ENCODE measurements around the gene NACC2.
"Not testable (repeated sequence)": the region's sequence is repeated elsewhere in the genome, so short reads cannot be mapped to it uniquely, and the experiment has no call there.

The NACC2 gene

GRCh38 chr9:136110082-136111061 lies 15.3 kb upstream of the NACC2 start:
- no peak for DNase-seq (ENCODE audit: low read depth in 1 of 2, low spot score in 1 of 2)

- peak; percentile 81 to 87 for DNase-seq (ENCODE audit: low read depth in 1 of 2, low spot score in 1 of 2)
Observed at GRCh38 chr9:136109351-136110081, 14.4 kb upstream of the NACC2 start.

GRCh38 chr9:136108648-136109266 lies 13.7 kb upstream of the NACC2 start:
- no peak for DNase-seq (ENCODE audit: low read depth in 1 of 2, low spot score in 1 of 2)

- DNase-seq (ENCODE audit: low read depth in 1 of 2, low spot score in 1 of 2) = no peak
Observed at GRCh38 chr9:136107953-136108647, 13.0 kb upstream of the NACC2 start.

GRCh38 chr9:136107155-136107952 lies 12.3 kb upstream of the NACC2 start:
- no peak for DNase-seq (ENCODE audit: low read depth in 1 of 2, low spot score in 1 of 2)

- DNase-seq (ENCODE audit: low read depth in 1 of 2, low spot score in 1 of 2) = no peak
Observed at GRCh38 chr9:136105398-136106135, 10.5 kb upstream of the NACC2 start.

- no peak for DNase-seq (ENCODE audit: low read depth in 1 of 2, low spot score in 1 of 2)
Observed at GRCh38 chr9:136104916-136105315, 9.8 kb upstream of the NACC2 start.

- no peak for DNase-seq (ENCODE audit: low read depth in 1 of 2, low spot score in 1 of 2)
Observed at GRCh38 chr9:136104488-136104800, 9.4 kb upstream of the NACC2 start.

GRCh38 chr9:136103651-136104487 lies 8.8 kb upstream of the NACC2 start:
- DNase-seq (ENCODE audit: low read depth in 1 of 2, low spot score in 1 of 2) = no peak

- not testable (repeated sequence) for DNase-seq (ENCODE audit: low read depth in 1 of 2, low spot score in 1 of 2)
Observed at GRCh38 chr9:136101615-136102074, 6.6 kb upstream of the NACC2 start.

GRCh38 chr9:136100700-136101614 lies 5.9 kb upstream of the NACC2 start:
- DNase-seq (ENCODE audit: low read depth in 1 of 2, low spot score in 1 of 2) = no peak

- DNase-seq (ENCODE audit: low read depth in 1 of 2, low spot score in 1 of 2) = no peak
Observed at GRCh38 chr9:136099542-136099941, 4.5 kb upstream of the NACC2 start.

GRCh38 chr9:136098844-136099243 lies 3.8 kb upstream of the NACC2 start:
- no peak for DNase-seq (ENCODE audit: low read depth in 1 of 2, low spot score in 1 of 2)

GRCh38 chr9:136098210-136098609 lies 3.1 kb upstream of the NACC2 start:
- no peak for DNase-seq (ENCODE audit: low read depth in 1 of 2, low spot score in 1 of 2)

- no peak for DNase-seq (ENCODE audit: low read depth in 1 of 2, low spot score in 1 of 2)
Observed at GRCh38 chr9:136096505-136097001, 1.5 kb upstream of the NACC2 start.

GRCh38 chr9:136093995-136094881 lies 851 bp downstream of the NACC2 start:
- DNase-seq (ENCODE audit: low read depth in 1 of 2, low spot score in 1 of 2) = no peak
